Activated CD4-positive, alpha-beta T cell treated with anti-CD3 and anti-CD28 coated beads, Interleukin-2, amount 50 U/mL, for 16 hours (primary cell): ENCODE results near the gene CD40.

Source experiments
- DNase-seq: peaks from one replicate; pipeline ENCODE4 v3.0.0-alpha.2; 2020

Gene CD40

DNA sequence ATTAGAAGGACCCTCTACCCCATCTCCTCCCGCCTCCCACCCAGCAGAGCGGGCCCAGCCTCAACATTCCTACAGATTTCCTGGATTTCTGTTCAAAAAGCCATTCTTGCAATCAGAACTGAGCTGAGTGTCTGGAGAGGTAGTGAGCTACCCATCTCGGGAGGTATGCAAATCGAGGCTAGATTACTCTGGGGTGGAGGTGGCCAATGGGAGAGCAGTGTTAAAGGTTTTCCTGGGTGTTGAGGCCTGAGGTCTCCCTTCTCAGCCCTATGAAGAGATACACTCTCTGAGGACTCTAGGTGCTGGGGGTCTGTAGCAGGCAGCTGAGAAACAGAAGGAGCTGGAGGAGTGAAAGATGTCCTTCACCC is 57.0 kb downstream of the CD40 start:
- no peak for DNase-seq

- DNase-seq = no peak
Observed at GRCh38 chr20:46176739-46177378, 58.7 kb downstream of the CD40 start.

GRCh38 chr20:46177768-46178167 is 59.7 kb downstream of the CD40 start:
- no peak for DNase-seq

DNA sequence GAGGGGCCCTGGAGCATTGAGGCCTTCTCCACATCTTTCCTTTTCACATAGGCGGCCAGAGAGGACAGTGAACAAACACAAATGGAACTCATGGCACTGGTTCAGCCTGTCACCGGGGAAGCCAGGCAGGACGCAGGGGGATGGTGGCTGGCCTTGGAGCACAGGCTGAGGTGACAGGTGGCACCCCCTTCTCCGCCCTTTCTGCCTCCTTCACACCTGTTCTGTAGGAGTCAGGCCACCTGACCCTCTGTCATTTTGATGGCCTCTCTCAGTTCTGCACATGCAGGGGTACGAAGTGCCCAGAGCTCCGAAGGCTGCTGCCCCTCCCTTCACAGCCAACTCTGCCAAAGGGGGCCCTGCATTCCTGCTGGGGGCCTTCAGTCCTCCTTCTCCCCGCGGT is 60.8 kb downstream of the CD40 start:
- no peak for DNase-seq
